Subcutaneous abdominal adipose tissue (tissue), 5 donors: ENCODE measurements around the gene EIF4G3.
"Not testable (repeated sequence)": the region's sequence is repeated elsewhere in the genome, so short reads cannot be mapped to it uniquely, and the experiment has no call there.

Source experiments
- H3K27ac ChIP-seq: one replicate; pipeline ENCODE4 v1.7.0; 2013; ENCODE audit warnings: low read depth, mild to moderate bottlenecking, inconsistent platforms, low read length, moderate library complexity
- H3K27me3 ChIP-seq, 5 donors: one replicate each; pipeline ENCODE4 v1.7.0; 2013; ENCODE audit warnings: low read length in 5 of 5, inconsistent platforms in 1 of 5; ENCODE audit not compliant: control insufficient read depth in 5 of 5, insufficient read depth in 4 of 5
- H3K36me3 ChIP-seq, 5 donors: one replicate each; pipeline ENCODE4 v1.7.0; 2013; ENCODE audit warnings: low read length in 5 of 5; ENCODE audit not compliant: control insufficient read depth in 5 of 5, insufficient read depth in 5 of 5
- H3K4me1 ChIP-seq, 5 donors: one replicate each; pipeline ENCODE4 v1.7.0; 2013; ENCODE audit warnings: low read length in 5 of 5, mild to moderate bottlenecking in 3 of 5, moderate library complexity in 1 of 5; ENCODE audit not compliant: control insufficient read depth in 5 of 5, insufficient read depth in 5 of 5
- H3K4me3 ChIP-seq, 5 donors: one replicate each; pipeline ENCODE4 v1.7.0; 2013; ENCODE audit warnings: low read length in 5 of 5, low read depth in 1 of 5
- H3K9ac ChIP-seq, 5 donors: one replicate each; pipeline ENCODE4 v1.7.0; 2013; ENCODE audit warnings: low read length in 5 of 5, mild to moderate bottlenecking in 4 of 5, moderate library complexity in 3 of 5
- H3K9me3 ChIP-seq, 5 donors: one replicate each; pipeline ENCODE4 v1.7.0; 2013; ENCODE audit warnings: low read length in 5 of 5; ENCODE audit not compliant: control insufficient read depth in 5 of 5
- donor health status: healthy.
- donor health status: healthy.
- donor health status: healthy.
- donor health status: healthy.
- donor health status: healthy.

The EIF4G3 gene

GRCh38 chr1:21170837-21171236 lies 5.9 kb downstream of the EIF4G3 start:
- H3K36me3 ChIP-seq, H3K27me3 ChIP-seq, H3K4me3 ChIP-seq, H3K9ac ChIP-seq, H3K9me3 ChIP-seq: not testable (repeated sequence)
- Histone ChIP-seq H3K4me1 (peaks cover 4 to 37% (median 32%) of the 10 kb centered on the region in 5 donors), H3K27ac (peak overlapping the region; percentile 3)

GRCh38 chr1:21168444-21168843 lies 8.3 kb downstream of the EIF4G3 start:
- no peak overlapping the region for H3K27ac ChIP-seq

GRCh38 chr1:21165646-21166045 lies 11.1 kb downstream of the EIF4G3 start:
- Histone ChIP-seq H3K27me3 (no peaks in the 10 kb centered on the region), H3K4me1 (peaks cover 0 to 29% (median 11%) of the 10 kb centered on the region in 5 donors), H3K9ac (no peak overlapping the region), H3K4me3 (no peak overlapping the region), H3K36me3 (peaks cover 0 to 11% (median 4%) of the 10 kb centered on the region in 5 donors), H3K9me3 (no peaks in the 10 kb centered on the region), H3K27ac (no peak overlapping the region)

More at GRCh38 chr1:21168444-21168843, 8.3 kb downstream of the EIF4G3 start:
- Histone ChIP-seq H3K36me3 (peaks cover 0 to 6% (median 2%) of the 10 kb centered on the region in 5 donors), H3K4me1 (peaks cover 0 to 31% (median 14%) of the 10 kb centered on the region in 5 donors), H3K9ac (no peak overlapping the region), H3K4me3 (no peak overlapping the region), H3K27me3 (no peaks in the 10 kb centered on the region), H3K9me3 (no peaks in the 10 kb centered on the region)

GRCh38 chr1:21165076-21165475 lies 11.6 kb downstream of the EIF4G3 start:
- no peaks in the 10 kb centered on the region for H3K9me3 ChIP-seq
- H3K4me3 ChIP-seq = no peak overlapping the region
- peaks cover 2 to 12% (median 5%) of the 10 kb centered on the region in 5 donors for H3K36me3 ChIP-seq
- H3K4me1 ChIP-seq = peaks cover 0 to 27% (median 11%) of the 10 kb centered on the region in 5 donors
- no peaks in the 10 kb centered on the region for H3K27me3 ChIP-seq
- no peak overlapping the region for H3K9ac ChIP-seq
- H3K27ac ChIP-seq = no peak overlapping the region

- Histone ChIP-seq H3K4me3 (no peak overlapping the region), H3K27ac (peak overlapping the region; percentile 1), H3K4me1 (peaks cover 0 to 27% (median 11%) of the 10 kb centered on the region in 5 donors), H3K9ac (no peak overlapping the region), H3K36me3 (peaks cover 2 to 15% (median 5%) of the 10 kb centered on the region in 5 donors), H3K27me3 (no peaks in the 10 kb centered on the region), H3K9me3 (no peaks in the 10 kb centered on the region)
These were observed 12.4 kb downstream of the EIF4G3 start for GRCh38 chr1:21164266-21164665.

- H3K27ac ChIP-seq = no peak overlapping the region
- no peaks in the 10 kb centered on the region for H3K27me3 ChIP-seq
- peaks cover 0 to 27% (median 11%) of the 10 kb centered on the region in 5 donors for H3K4me1 ChIP-seq
- no peaks in the 10 kb centered on the region for H3K9me3 ChIP-seq
- no peak overlapping the region for H3K4me3 ChIP-seq
- H3K9ac ChIP-seq = peak overlapping the region in 3 of 5 donors; percentile 11 to 48 (median 20)
- peaks cover 0 to 12% (median 3%) of the 10 kb centered on the region in 5 donors for H3K36me3 ChIP-seq
These were observed 13.8 kb downstream of the EIF4G3 start for GRCh38 chr1:21162740-21163464.

GRCh38 chr1:21161842-21162241 lies 14.9 kb downstream of the EIF4G3 start:
- H3K36me3 ChIP-seq = peaks cover 0 to 12% (median 3%) of the 10 kb centered on the region in 5 donors
- H3K27ac ChIP-seq = no peak overlapping the region
- H3K27me3 ChIP-seq = no peaks in the 10 kb centered on the region
- no peak overlapping the region for H3K4me3 ChIP-seq
- no peak overlapping the region for H3K9ac ChIP-seq
- peaks cover 0 to 27% (median 11%) of the 10 kb centered on the region in 5 donors for H3K4me1 ChIP-seq
- no peaks in the 10 kb centered on the region for H3K9me3 ChIP-seq

- no peaks in the 10 kb centered on the region for H3K9me3 ChIP-seq
- no peaks in the 10 kb centered on the region for H3K27me3 ChIP-seq
- H3K4me1 ChIP-seq = peaks cover 0 to 23% (median 11%) of the 10 kb centered on the region in 5 donors
- no peak overlapping the region for H3K9ac ChIP-seq
- no peak overlapping the region for H3K27ac ChIP-seq
- no peak overlapping the region for H3K4me3 ChIP-seq
- peaks cover 0 to 12% (median 3%) of the 10 kb centered on the region in 5 donors for H3K36me3 ChIP-seq
These were observed 16.4 kb downstream of the EIF4G3 start for GRCh38 chr1:21160263-21160796.

- H3K4me1 ChIP-seq = peaks cover 0 to 4% (median 2%) of the 10 kb centered on the region in 5 donors
- H3K9ac ChIP-seq = no peak overlapping the region
- no peaks in the 10 kb centered on the region for H3K9me3 ChIP-seq
- H3K27ac ChIP-seq = no peak overlapping the region
- no peak overlapping the region for H3K4me3 ChIP-seq
- no peaks in the 10 kb centered on the region for H3K27me3 ChIP-seq
- peaks cover 0 to 12% (median 3%) of the 10 kb centered on the region in 5 donors for H3K36me3 ChIP-seq
These were observed 18.8 kb downstream of the EIF4G3 start for GRCh38 chr1:21157868-21158267.

GRCh38 chr1:21157054-21157453 lies 19.6 kb downstream of the EIF4G3 start:
- no peaks in the 10 kb centered on the region for H3K4me1 ChIP-seq
- no peak overlapping the region for H3K4me3 ChIP-seq
- no peaks in the 10 kb centered on the region for H3K9me3 ChIP-seq
- no peak overlapping the region for H3K9ac ChIP-seq
- no peaks in the 10 kb centered on the region for H3K27me3 ChIP-seq
- no peak overlapping the region for H3K27ac ChIP-seq
- H3K36me3 ChIP-seq = peaks cover 0 to 12% (median 3%) of the 10 kb centered on the region in 5 donors
